Measurements from ENCODE around the gene GPRC5D.

The GPRC5D gene

DNA sequence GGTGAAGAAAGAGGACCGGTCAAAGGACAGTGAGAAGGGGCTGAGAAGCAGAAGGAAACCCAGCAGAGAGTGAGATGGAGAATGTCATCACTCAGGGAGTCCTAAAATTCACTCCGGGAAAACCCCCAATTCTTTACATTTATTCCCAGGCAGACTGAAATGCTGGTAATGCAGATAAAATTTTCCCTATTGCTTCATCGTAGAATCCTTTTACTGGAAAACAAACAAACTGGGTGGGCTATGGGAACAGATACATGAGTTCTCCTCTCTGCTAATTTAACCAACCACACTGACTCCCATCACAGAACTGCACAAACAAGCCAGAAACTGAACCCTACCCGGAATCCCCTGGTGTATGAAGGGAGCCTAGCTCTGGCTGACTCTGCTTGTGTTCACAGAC lies 27.2 kb upstream of the GPRC5D start:
- no peak for DNase-seq

DNA sequence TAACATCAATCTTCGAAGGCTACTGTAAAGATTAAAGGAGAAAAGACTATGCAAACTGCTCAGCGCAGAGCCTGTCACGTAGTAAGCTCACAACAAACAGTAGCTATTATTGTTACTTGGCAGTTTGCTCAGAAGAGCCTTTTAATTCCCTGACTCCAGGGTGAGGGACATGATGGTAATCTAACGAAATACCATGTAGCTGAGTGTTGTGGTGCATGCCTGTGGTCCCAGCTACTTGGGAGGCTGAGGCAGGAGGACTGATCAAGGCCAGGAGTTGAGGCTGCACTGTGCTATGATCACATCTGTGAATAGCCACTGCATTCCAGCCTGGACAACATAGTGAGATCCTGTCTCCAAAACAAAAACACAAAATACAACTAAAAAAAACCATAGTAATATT lies 25.3 kb upstream of the GPRC5D start:
- DNase-seq: no peak

DNA sequence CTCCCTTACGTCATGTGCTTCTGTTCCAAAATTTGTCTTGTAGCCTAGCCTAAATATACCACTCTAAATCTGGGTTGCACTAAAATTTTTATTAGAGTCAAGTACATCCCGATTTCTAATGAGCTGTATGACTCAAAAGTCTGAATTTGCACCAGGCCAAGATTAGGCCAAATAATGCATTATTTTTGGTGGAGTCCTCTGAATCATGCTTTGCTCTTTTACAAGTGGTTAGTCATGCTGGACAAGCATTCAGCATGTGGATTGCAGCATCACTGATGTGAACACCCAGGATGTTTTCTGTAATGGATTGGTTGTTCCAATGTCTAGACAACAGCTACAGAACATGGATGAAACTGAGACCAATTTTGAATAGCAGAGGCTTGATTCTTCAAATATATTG lies 24.4 kb upstream of the GPRC5D start:
- no peak for DNase-seq

DNA sequence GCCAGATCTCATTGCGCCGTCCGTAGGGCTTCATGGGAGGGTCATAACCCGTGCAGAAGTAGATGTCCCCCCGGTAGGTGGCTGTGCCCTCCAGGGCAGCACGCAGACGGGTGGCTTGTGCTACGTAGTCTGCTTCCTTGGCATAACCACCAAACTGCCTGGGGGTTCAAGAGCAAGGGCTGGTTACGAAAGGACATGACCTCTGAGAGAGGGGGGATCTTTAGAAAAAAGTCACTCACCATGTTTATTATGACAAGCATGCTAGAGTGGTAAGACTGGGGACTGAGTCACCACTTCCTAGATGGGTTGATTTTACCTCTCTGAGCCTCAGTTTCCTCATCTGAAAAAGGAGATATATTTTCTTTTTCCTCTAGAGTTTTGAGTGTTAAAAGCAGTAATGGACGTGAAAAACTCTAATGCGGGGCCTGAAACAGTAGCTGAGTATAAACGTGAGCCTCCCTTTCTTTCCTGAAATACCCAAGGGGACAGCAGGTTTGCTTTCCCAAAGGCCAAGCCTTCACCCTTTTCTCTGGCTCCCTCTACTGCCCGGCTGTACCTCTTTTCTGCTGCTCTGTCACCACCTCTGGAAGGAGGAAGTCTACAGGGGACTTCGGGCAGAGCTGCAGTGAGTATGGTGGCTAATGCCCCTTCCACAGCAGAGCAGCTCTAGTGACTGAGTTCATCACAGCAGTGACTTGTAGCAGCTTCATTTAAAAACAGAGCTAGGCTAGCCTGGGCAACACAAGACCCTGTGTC lies 23.5 kb upstream of the GPRC5D start:
- no peak for DNase-seq

DNA sequence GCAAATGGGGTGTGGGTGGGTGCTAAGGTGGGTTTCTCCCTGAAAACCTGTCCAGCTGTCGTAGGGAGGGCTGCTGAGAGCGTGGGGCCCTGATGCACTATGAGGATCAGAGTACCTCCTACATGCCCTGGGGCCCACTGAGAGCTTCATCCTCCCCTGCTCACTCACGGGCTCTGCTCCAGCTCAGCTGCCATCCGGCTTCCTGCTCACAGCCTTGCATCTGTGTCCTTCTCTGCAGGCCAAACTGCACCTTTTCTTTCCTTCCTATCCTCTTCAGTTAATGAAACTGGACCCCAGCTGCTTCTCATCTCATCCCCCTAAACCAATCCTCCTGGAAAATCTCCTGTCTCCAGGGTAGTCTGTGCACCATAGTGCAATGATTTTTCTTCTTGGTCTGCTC lies 22.2 kb upstream of the GPRC5D start:
- no peak for DNase-seq

DNA sequence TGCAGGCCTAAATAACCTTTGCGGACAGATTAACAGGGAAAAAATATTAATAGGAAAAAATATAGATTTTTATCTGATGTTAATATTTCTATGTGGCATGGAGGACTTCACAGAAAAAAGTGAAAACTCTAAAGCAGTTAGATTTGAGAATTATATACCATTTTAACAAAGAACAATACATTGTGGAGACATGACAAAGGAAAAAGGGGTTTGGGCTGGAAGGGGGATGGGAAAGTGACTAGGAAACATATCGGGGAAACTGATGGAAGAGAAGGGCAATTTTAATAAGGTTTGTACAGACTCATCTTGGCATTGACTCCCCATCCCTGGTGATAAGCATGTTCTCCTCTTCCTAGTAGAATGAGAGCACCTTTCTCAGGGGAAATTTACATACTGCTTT lies 21.0 kb upstream of the GPRC5D start:
- no peak for DNase-seq

DNA sequence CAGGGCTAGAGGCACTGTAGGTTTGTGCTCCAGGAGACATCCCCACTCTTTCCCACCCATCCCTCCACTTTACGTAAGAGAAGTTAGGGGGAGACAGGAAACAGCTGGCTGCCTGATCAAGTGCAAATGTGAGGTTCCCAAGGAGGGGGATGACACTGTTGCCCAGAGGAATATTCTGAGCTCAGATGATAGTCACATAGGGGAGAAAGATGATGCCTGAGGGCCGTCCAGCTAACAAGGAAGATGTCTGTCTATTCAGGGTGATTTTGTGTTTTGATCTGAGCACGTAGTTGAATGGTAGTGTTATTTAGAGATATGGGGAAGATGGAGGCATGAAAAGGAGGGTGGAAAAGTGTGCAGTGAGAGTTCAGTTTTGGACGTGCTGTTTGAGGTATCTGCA lies 13.9 kb upstream of the GPRC5D start:
- DNase-seq: no peak

DNA sequence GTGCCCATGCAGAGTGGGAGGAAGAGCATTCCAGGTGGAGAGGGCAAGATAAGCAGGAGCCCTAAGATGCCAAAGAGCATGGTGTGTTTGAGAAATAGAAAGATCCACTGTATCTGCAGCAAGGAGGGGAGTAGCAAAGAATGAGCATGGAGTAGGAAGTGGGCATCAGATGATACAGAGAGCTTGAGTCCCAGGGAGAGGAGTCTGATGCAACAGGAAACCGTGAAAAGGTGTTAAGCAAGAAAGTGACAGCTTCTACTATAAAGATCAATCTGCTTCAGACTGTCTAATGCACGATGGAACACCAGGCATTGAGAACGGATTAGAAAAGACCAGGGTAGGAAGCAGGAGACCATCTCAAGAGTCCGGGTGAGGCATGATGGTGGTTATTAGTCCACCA lies 12.3 kb upstream of the GPRC5D start:
- no peak for DNase-seq

DNA sequence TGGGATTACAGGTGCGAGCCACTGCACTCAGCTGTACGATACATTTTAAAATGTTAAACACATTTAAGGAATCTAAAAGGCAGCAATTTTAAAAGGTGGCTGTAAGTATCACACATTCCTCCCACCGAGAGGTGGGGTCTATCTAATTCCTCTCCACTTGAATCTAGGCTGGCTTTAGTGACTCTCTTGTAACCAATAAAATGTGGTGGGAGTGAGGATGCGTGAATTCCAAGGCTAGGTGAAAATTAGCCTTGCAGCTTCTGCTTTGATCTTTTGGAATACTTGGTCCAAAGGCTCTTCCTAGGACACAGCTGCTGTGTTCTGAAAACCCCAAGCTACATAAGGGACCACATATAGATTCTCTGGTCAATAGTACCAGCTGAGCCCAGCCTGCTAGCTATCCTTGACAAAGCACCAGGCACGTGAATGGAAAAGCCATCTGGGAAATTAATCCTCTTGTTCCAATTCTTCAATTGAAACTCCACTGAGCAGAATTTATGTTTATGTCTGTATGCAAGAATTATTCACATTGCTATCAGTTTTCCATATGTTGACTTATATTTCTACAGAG lies 8.8 kb upstream of the GPRC5D start:
- DNase-seq: no peak

DNA sequence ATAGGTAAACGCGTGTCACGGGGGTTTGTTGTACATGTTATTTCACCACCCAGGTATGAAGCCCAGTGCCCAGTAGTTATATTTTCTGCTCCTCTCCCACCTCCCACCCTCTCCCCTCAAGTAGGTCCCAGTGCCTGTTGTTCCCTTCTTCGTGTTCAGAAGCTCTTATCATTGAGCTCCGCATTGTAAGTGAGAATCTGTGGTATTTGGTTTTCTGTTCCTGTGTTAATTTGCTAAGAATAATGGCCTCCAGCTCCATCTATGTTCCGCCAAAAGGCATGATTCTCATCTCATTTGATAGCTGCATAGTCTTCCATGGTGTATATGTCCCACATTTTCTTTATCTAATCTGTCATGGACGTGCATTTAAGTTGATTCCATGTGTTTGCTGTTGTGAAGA lies 6.9 kb upstream of the GPRC5D start:
- DNase-seq: no peak

DNA sequence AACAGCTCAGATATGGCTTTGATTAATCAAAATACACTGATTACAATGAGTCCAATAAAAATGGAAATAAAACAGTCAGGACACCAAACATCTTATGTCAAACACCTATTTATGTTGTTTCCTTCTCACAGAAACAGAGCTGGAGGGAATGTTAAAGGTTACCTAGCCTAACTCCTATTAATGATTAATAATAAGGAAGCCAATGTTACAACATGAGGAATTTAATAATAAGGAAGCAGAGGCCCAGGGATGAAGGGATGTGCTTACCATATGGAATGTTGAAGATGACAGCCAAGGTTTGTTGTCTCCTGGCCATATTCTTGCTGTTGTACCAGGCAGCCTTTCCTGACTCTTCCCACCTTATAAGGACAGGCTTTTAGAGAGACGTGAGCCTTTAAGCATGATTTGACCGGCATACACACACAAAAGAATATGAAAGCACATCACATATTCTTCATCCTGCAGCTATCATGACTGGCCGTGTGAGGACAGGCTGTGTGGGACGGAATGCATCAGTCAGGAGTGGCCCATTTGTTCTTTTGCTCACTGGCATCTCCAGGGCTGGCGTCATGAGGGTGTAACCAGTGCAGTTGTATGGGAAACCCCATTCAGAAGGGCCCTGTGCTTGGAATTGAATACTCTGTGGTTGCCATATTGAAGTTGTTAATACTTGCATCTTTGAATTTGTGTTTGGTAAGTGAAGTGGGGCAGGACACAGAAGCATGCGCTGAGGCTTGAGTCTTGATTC lies 3.1 kb upstream of the GPRC5D start:
- DNase-seq: no peak

DNA sequence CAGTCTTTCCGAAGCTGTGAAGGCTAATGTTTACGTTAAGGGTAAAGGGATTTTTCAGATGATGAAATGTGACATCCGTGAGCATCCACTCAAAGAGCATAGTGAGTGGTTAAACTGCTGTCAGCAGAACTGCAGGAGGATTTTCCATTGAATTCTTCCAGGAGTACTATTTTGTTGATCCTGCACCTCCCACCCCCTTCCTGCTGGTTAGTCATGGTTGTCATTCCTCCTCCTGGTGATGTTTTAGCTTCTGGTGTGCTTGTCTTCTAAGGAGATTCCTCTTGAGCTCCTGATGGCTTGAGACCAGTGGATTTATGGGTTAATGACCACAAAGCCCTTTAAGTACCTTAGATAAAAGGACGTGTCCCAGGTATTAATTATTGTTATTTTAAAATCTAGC lies 2.4 kb upstream of the GPRC5D start:
- DNase-seq: no peak

DNA sequence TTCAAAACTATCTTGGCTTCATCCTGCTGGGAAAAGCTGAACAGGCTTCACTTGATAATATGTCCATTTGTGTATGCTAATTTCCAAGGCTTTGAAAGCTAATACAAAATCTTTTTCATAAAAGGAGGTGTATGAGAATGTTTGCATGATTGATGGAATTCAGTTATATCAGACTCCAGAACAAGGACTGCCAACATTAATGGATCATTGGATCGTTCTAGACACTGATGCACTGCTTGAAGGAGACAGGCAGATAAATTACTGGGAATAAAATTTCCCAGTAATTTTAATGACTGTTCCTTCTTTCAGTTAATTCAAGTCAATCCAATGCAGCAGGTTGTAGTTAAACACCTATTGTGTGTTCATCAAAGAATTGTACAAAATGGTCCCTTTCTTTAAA lies 466 bp downstream of the GPRC5D start:
- no peak for DNase-seq

DNA sequence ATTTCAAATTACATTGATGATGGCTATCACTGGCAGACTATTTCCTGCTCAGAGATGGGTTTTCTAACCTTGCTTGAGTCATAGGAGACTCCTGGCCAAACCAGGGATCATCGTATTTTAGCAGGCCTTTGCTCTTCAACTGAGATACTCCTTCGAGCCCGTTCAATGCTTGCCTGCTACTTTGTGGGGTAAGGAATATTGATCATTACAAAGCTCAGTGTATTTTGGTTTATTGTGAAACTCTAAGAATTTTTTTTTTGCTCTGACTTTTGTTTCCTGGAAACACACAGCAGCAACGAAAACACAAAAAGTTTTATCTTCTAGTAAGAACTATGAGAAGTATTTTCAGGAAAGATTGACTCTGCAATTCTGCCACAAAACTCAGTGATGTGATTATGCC lies 4.1 kb downstream of the GPRC5D start:
- no peak for DNase-seq

DNA sequence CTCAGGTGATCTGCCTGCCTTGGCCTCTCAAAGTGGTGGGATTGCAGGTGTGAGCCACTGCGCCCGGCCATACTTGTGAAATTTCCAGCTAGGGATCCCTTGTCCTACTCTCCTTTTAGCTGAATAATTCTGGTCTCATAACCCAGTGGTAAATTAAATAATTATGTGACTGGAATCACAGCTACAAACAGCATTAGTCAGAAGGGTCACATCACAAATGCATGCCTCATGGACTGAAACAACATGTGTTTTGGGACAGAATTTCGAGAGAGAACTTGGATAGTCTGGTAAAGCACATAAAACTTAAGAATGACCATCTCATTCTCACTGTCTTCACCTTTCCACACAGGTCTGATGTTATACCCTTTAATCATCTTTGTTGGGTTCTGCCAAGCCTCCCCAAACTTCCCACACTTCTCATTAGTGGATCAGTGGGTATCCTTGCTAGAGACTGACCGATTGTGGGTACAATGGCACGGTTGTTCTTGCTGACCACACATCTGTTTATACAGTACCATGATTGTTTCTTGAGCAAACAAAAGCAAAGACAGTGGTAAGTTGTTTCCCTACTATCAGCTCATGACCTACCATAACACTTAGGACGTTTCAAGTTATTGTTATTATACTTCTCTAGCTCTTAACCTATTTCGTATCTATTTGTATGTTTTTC lies 5.1 kb downstream of the GPRC5D start:
- DNase-seq: no peak

DNA sequence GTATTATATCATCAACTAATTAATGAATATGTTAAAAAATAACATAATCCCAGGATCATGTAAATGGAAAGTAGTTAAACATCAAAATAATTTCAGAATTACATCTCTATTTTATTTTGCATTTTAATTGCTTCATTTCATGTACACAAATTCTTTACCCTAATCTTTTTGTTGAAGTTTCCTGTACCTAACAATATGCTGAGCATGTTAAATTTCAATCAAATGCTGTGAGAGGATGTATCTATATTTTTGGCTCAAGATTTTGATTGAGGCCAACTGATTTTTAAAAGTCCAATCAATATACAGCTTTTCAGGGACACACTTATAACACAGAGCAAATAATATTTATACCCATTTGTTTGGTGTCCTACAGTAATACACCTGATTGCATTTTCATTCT lies 6.4 kb downstream of the GPRC5D start:
- DNase-seq: no peak

DNA sequence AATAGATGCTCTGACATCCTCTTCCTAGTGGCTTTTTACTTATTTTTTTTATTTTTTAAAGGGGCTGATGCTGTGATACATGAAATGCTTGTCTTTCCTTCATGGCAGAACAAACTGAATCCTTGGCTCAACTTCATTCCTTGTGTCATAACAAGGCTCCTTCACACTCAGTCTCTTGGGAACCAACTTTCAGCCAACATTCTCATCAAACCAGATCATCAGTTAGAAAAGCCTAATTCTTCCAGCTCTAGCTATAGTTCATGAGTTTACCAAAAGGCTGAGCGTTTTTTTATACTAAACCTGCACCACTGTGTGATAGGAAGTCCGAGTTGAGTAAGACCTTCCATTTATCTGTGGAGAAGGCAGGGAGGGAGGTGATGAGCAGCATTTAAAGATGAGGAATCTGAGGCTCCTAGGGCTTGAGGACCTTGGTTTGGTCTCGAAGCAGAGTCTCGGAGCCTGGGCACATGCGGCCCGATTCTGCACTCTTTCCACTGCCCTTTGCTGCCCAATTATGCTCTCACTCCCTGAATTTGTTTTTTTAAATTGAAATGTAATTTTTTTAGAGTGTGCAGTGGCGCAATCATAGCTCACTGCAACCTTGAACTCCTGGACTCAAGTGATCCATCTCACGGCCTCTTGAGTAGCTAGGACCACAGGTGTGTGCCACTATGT lies 8.2 kb downstream of the GPRC5D start:
- no peak for DNase-seq

DNA sequence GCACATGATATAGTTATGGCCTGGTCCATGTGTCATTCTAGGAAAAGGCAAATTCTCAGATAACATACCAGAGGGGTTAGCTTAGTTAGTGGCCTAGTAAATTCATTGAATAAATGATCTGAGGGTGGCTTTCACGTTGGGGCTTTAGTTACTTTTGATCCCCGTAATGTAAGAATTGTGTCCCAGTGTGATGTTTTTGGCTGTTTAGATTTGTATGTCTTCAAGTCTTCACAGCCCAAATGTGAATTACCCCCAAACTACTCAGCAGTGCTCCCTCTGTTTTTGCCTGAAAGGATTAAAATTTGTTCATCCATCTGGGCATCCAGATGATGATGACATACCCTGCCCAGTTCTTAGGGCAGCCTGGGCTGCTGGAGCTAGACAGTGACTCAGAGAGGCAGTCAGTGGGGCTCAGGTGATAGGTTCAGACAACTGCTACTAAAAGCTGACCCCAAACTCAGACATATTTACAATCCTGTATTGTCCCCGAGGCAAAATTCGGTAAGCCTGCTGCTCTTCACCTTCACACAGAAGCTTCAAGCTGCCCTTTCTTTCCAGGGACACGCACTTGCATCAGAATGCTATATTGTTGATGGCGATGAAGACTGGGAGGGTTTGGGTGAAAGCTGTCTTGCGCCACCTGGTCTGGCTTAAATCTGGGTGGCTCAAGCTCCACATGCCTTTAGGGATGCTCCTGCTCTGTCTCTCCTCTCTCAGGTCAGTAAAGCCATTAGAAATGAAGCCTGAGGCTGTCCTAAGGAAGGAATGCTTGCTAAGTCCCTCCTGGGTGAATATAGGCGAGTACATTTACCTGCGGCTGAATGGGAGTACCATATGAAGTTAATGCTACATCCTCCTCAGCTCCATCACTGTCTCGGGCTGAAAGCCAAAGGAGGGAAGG lies 10.3 kb downstream of the GPRC5D start:
- DNase-seq: no peak

DNA sequence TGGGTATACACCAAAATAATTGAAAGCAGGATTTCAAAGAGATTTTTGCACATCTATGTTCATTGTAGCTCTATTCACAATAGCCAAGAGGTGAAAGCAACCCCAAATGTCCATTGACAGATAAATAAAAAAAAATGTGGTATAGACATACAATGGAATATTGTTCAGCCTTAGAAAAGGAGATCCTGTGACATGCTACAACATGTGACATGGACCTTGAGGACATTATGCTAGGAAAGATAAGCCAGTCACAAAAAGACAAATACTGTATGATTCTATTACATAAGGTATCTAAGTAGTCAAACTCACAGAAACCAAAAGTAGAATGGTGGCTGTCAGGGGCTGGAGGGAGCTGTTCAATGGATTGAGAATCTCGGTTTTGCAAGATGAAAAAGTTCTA lies 12.1 kb downstream of the GPRC5D start:
- no peak for DNase-seq

DNA sequence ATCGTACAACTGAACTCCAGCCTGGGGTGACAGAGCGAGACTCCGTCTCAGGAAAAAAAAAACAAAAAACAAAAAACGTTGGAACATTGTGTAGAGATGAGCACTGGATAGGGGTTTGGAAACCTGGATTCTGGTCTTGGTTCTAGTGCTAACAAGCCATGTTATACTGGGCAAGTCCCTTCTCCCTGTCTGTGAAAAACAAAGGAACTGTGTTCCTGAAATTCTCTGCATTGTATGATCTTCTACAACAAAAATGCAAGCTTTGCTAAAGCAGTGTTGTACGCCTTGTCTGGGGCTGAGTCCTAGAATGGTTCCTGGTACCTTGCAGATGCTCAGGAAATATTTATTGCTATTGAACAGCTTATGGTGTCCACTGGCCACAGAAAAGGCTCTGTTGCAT lies 13.4 kb downstream of the GPRC5D start:
- no peak for DNase-seq

DNA sequence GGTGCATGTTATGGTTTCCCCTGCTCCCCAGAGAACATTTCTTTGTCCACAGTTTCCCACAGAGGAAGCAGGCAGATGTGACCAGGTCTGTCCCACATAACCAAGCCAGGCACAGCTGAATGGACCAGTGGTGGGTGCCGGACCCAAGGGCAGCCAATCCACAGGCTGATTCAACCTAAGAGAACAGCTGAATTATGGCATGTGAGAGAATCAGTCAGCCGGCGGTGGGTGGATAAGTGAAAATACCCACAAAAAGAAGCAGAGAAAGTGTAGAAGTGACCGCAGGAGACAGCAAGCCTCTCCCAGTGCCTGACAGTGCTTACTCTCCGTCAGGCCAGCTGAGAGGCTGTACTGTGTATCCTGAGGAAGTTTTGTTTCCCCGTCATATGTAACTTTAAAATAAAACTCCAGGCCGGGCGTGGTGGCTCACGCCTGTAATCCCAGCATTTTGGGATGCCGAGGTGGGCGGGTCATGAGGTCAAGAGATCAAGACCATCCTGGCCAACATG lies 14.9 kb downstream of the GPRC5D start:
- no peak for DNase-seq

DNA sequence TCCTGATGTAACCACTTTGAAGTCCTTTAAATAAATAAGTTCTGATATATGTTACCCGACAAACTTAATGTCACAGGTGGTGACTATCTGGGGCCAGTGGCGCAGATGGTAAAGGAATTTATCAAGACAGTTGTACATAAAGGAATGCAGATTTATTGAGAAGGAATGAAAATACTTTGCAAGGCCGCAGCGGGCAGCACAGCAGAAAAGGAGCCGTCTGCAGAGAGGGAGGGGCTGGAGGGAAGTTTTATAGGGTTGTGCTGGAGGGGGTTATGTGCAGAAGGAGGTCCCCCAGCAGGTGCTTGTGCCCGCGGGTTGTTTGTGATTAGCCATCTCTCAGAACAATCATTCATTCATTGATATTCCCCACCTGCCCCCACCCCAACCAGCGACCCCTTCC lies 17.4 kb downstream of the GPRC5D start:
- DNase-seq: no peak

Measured in stimulated activated CD4-positive, alpha-beta T cell treated with anti-CD3 and anti-CD28 coated beads, Interleukin-12 subunit alpha, Interleukin-12 subunit beta, amount 100 ng/mL, for 4 hours (primary cell).